Liver (tissue), 9 donors: ENCODE measurements around the gene SLC25A45. TPM values are rescaled to one million over a fixed set of nuclear protein-coding genes. Genes with fewer than 3 reads are reported as not detected.

Source experiments
- DNase-seq: peaks from one replicate; pipeline ENCODE4 v3.0.0-alpha.2; 2017; ENCODE audit warnings: low spot score
- H3K27ac ChIP-seq, 2 donors: one replicate each; pipeline ENCODE4 v1.7.0; 2013; ENCODE audit warnings: inconsistent platforms in 2 of 2, low read length in 2 of 2, control low read depth in 1 of 2, low read depth in 1 of 2, mild to moderate bottlenecking in 1 of 2
- H3K27me3 ChIP-seq, 4 donors: one replicate each; pipeline versions ENCODE4 v1.6.1 to v1.7.0; 2013; ENCODE audit warnings: low read length in 3 of 4, inconsistent platforms in 1 of 4, mild to moderate bottlenecking in 1 of 4, moderate library complexity in 1 of 4; ENCODE audit not compliant: control insufficient read depth in 4 of 4, insufficient read depth in 4 of 4
- H3K36me3 ChIP-seq, 4 donors: one replicate each; pipeline versions ENCODE4 v1.6.1 to v1.7.0; 2013; ENCODE audit warnings: low read length in 3 of 4, mild to moderate bottlenecking in 3 of 4, low read depth in 1 of 4, moderate library complexity in 1 of 4; ENCODE audit not compliant: control insufficient read depth in 4 of 4, insufficient read depth in 3 of 4
- H3K4me1 ChIP-seq, 4 donors: one replicate each; pipeline versions ENCODE4 v1.6.1 to v1.7.0; 2013; ENCODE audit warnings: low read length in 3 of 4, mild to moderate bottlenecking in 3 of 4, moderate library complexity in 1 of 4; ENCODE audit not compliant: control insufficient read depth in 4 of 4, insufficient read depth in 4 of 4
- H3K4me3 ChIP-seq, 3 donors: one replicate each; pipeline versions ENCODE4 v1.6.1 to v1.7.0; 2013; ENCODE audit warnings: low read length in 3 of 3, control low read depth in 1 of 3, low read depth in 1 of 3, mild to moderate bottlenecking in 1 of 3
- H3K9ac ChIP-seq, 2 donors: one replicate each; pipeline ENCODE4 v1.7.0; 2013; ENCODE audit warnings: low read length in 2 of 2, mild to moderate bottlenecking in 2 of 2, moderate library complexity in 2 of 2, control low read depth in 1 of 2, low read depth in 1 of 2
- H3K9me3 ChIP-seq, 4 donors: one replicate each; pipeline versions ENCODE4 v1.6.1 to v1.7.0; 2013; ENCODE audit warnings: low read length in 3 of 4; ENCODE audit not compliant: control insufficient read depth in 4 of 4
- CTCF ChIP-seq: fragments of 150-350 bp; IDR thresholded peaks from 2 replicates; pipeline ENCODE4 v1.5.1; 2017; ENCODE audit warnings: improper control_type of control experiment, low read depth, low read length; ENCODE audit not compliant: missing input control
- EGR1 ChIP-seq, 2 donors: IDR thresholded peaks; 2 replicates each; pipeline ENCODE4 v1.6.1; 2016 to 2018; ENCODE audit warnings: antibody characterized with exemption in 2 of 2, low read depth in 2 of 2
- FOXA2 ChIP-seq: IDR thresholded peaks from 2 replicates; pipeline ENCODE4 v1.6.1; 2016; ENCODE audit warnings: antibody characterized with exemption
- HNF4A ChIP-seq, 2 donors: conservative IDR thresholded peaks; 2 replicates each; pipeline ENCODE4 v1.6.1; 2016; ENCODE audit warnings: antibody characterized with exemption in 2 of 2, mild to moderate bottlenecking in 2 of 2
- JUND ChIP-seq, 2 donors: IDR thresholded peaks; 2 replicates each; pipeline ENCODE4 v1.6.1; 2016; ENCODE audit warnings: antibody characterized with exemption in 2 of 2
- MAX ChIP-seq: IDR thresholded peaks from 2 replicates; pipeline ENCODE4 v1.6.1; 2016; ENCODE audit warnings: antibody characterized with exemption
- NR2F2 ChIP-seq: IDR thresholded peaks from 2 replicates; pipeline ENCODE4 v1.6.1; 2016; ENCODE audit warnings: antibody characterized with exemption
- RXRA ChIP-seq, 2 donors: IDR thresholded peaks; 2 replicates each; pipeline ENCODE4 v1.6.1; 2017 to 2018; ENCODE audit warnings: antibody characterized with exemption in 2 of 2, mild to moderate bottlenecking in 1 of 2
- TAF1 ChIP-seq: conservative IDR thresholded peaks from 2 replicates; pipeline ENCODE4 v1.6.1; 2016; ENCODE audit warnings: antibody characterized with exemption, mild to moderate bottlenecking
- ZBTB33 ChIP-seq: IDR thresholded peaks from 2 replicates; pipeline ENCODE4 v1.6.1; 2016; ENCODE audit warnings: antibody characterized with exemption
- WGBS: extraction: QIAGEN DNeasy Blood & Tissue Kit; methylation state at CpG from one replicate; pipeline ENCODE4 v1.1.7; 2013; 5-methylcytosine and 5-hydroxymethylcytosine counted together
- polyA plus RNA-seq, 2 donors: library from polyadenylated mRNA; stranded (reverse) in 1 of 2; unstranded in 1 of 2; fragments of 200-250 nt in 1 of 2; fragments of >200 nt in 1 of 2; fragmentation: Nextera tagmentation in 1 of 2; extraction: Ambion mirVana in 1 of 2; gene quantifications; one replicate each; pipeline versions ENCODE4 v1.2.1 to v1.2.3, GENCODE V29; 2013 to 2015
- total RNA-seq, 2 donors: library from RNA; depleted of rRNA; stranded (reverse); fragments of >200 nt; gene quantifications; one replicate each; pipeline ENCODE4 v1.2.3, GENCODE V29; 2014
- donor health status: healthy.
- donor health status: healthy.
- donor health status: healthy.
- donor health status: healthy.
- donor health status: healthy.

Gene SLC25A45
- total and polyA plus RNA-seq, 4 donors, result 4.5 to 6.8 (median 5.3) TPM

- Histone ChIP-seq H3K9ac (no peak overlapping the region), H3K36me3 (peaks cover 2 to 26% (median 11%) of the 10 kb centered on the region in 4 donors), H3K9me3 (no peaks in the 10 kb centered on the region), H3K4me3 (no peak overlapping the region), H3K27ac (peak overlapping the region in 1 of 2 donors; percentile 47), H3K27me3 (no peaks in the 10 kb centered on the region), H3K4me1 (peaks cover 0 to 4% (median 0%) of the 10 kb centered on the region in 4 donors)
- DNase-seq, result no peak
- WGBS, result 72% methylated on average over 12 of the region's 12 CpGs
- no peak for TF ChIP-seq EGR1 (IDR thresholded peaks at IDR 0.05; ENCODE audit: low read depth in 2 of 2)
- TF ChIP-seq MAX, result no peak
- no peak for TF ChIP-seq JUND (IDR thresholded peaks at IDR 0.05)
- no peak for TF ChIP-seq NR2F2
These were observed 21.2 kb upstream of the SLC25A45 start for GRCh38 chr11:65403607-65404121.

GRCh38 chr11:65402790-65403189, 20.3 kb upstream of the SLC25A45 start:
- Histone ChIP-seq H3K9ac (no peak overlapping the region), H3K9me3 (no peaks in the 10 kb centered on the region), H3K36me3 (peaks cover 2 to 27% (median 12%) of the 10 kb centered on the region in 4 donors), H3K4me3 (no peak overlapping the region), H3K4me1 (peaks cover 0 to 4% (median 0%) of the 10 kb centered on the region in 4 donors), H3K27me3 (no peaks in the 10 kb centered on the region), H3K27ac (no peak overlapping the region)
- no peak for DNase-seq
- 60% methylated on average over 2 of the region's 2 CpGs for WGBS
- TF ChIP-seq HNF4A (conservative IDR thresholded peaks at IDR 0.05), result peak in 1 of 2 donors; percentile 8
- no peak for TF ChIP-seq ZBTB33

- WGBS, result 61% methylated on average over 10 of the region's 10 CpGs
- H3K36me3 ChIP-seq, result peaks cover 2 to 34% (median 15%) of the 10 kb centered on the region in 4 donors
- H3K4me3 ChIP-seq, result no peak overlapping the region
- H3K27ac ChIP-seq, result no peak overlapping the region
- DNase-seq, result no peak
- TF ChIP-seq RXRA (IDR thresholded peaks at IDR 0.05) (no peak), TAF1 (no peak), FOXA2 (no peak), CTCF (no peak), HNF4A (conservative IDR thresholded peaks at IDR 0.05) (peak in 1 of 2 donors; percentile 11)
- peaks cover 0 to 4% (median 0%) of the 10 kb centered on the region in 4 donors for H3K4me1 ChIP-seq
- no peaks in the 10 kb centered on the region for H3K9me3 ChIP-seq
- no peak overlapping the region for H3K9ac ChIP-seq
- H3K27me3 ChIP-seq, result no peaks in the 10 kb centered on the region
These were observed 19.4 kb upstream of the SLC25A45 start for GRCh38 chr11:65401803-65402248.
